Mucosa of rectum (tissue), 2 donors: ENCODE measurements around the gene PKNOX2.

ENCODE experiments used
- H3K27ac ChIP-seq, 2 donors: one replicate each; pipeline ENCODE4 v1.7.0; 2013; ENCODE audit warnings: inconsistent platforms in 2 of 2, low read depth in 2 of 2, low read length in 2 of 2
- H3K27me3 ChIP-seq, 2 donors: one replicate each; pipeline ENCODE4 v1.7.0; 2013; ENCODE audit warnings: low read length in 2 of 2; ENCODE audit not compliant: control insufficient read depth in 2 of 2, insufficient read depth in 2 of 2
- H3K36me3 ChIP-seq, 2 donors: one replicate each; pipeline ENCODE4 v1.7.0; 2013; ENCODE audit warnings: low read length in 2 of 2; ENCODE audit not compliant: control insufficient read depth in 2 of 2, insufficient read depth in 2 of 2
- H3K4me1 ChIP-seq, 2 donors: one replicate each; pipeline ENCODE4 v1.7.0; 2013; ENCODE audit warnings: low read length in 2 of 2, mild to moderate bottlenecking in 1 of 2; ENCODE audit not compliant: control insufficient read depth in 2 of 2, insufficient read depth in 2 of 2
- H3K4me3 ChIP-seq, 2 donors: one replicate each; pipeline ENCODE4 v1.7.0; 2013; ENCODE audit warnings: low read length in 2 of 2
- H3K9ac ChIP-seq, 2 donors: one replicate each; pipeline ENCODE4 v1.7.0; 2013; ENCODE audit warnings: low read length in 2 of 2, low read depth in 1 of 2, mild to moderate bottlenecking in 1 of 2
- H3K9me3 ChIP-seq, 2 donors: one replicate each; pipeline ENCODE4 v1.7.0; 2013; ENCODE audit warnings: low read length in 2 of 2; ENCODE audit not compliant: control insufficient read depth in 2 of 2
- donor health status: healthy.
- donor health status: Normal muscosa, but diverticular disease.

PKNOX2 gene

GRCh38 chr11:125179346-125179745 lies 14.8 kb downstream of the PKNOX2 start:
- Histone ChIP-seq H3K36me3 (no peaks in the 10 kb centered on the region), H3K4me3 (no peak overlapping the region), H3K9me3 (no peaks in the 10 kb centered on the region), H3K4me1 (no peaks in the 10 kb centered on the region), H3K9ac (no peak overlapping the region), H3K27ac (no peak overlapping the region), H3K27me3 (no peaks in the 10 kb centered on the region)

DNA sequence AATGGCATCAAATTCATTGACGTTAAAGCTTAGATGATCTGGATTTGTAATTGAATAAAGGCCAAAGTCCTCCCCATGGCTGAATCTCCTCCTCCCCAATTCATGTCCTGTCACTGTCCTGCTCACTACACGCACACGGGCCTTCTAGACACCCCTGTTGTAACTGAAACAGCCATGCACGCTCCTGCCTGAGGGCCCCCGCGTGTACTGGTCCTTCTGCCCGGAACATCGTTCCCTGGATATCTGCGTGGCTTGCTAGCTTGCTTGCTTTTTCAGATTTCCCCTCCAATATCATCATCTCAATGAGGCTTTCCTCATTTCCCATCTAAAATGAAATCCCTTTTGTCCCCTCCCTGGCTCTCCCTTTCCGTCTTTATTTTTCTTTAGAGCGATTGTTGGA lies 15.3 kb downstream of the PKNOX2 start:
- Histone ChIP-seq H3K9me3 (no peaks in the 10 kb centered on the region), H3K27ac (no peak overlapping the region), H3K4me3 (no peak overlapping the region), H3K4me1 (no peaks in the 10 kb centered on the region), H3K36me3 (no peaks in the 10 kb centered on the region), H3K27me3 (no peaks in the 10 kb centered on the region), H3K9ac (no peak overlapping the region)

- H3K4me3 ChIP-seq: no peak overlapping the region
Measured at GRCh38 chr11:125180413-125181305, 16.1 kb downstream of the PKNOX2 start.

DNA sequence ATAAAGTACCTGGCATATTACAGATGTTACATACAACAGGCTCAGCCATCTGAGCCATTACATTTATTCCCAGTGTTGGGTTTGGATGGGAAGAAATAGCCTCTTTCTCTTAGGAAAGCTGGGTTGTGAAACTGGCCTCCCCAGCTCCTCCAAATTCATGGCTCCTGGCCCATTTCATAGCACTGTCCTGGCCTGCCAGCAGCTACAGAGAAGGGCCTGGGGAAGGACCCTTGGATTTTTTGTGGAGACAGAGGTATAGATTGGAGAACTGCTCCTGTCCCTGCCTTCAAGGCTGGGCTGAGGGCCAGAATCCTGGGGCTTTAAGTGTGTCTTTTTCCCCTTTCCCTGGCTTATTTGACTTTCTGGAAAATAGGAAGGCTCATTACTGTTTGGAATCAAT lies 18.0 kb downstream of the PKNOX2 start:
- Histone ChIP-seq H3K4me1 (no peaks in the 10 kb centered on the region), H3K27me3 (no peaks in the 10 kb centered on the region), H3K36me3 (no peaks in the 10 kb centered on the region), H3K27ac (no peak overlapping the region), H3K9me3 (peaks cover 0 to 5% of the 10 kb centered on the region in 2 donors), H3K4me3 (no peak overlapping the region), H3K9ac (no peak overlapping the region)

More at GRCh38 chr11:125180413-125181305, 16.1 kb downstream of the PKNOX2 start:
- Histone ChIP-seq H3K36me3 (no peaks in the 10 kb centered on the region), H3K9ac (no peak overlapping the region), H3K27ac (no peak overlapping the region), H3K27me3 (no peaks in the 10 kb centered on the region), H3K4me1 (no peaks in the 10 kb centered on the region), H3K9me3 (no peaks in the 10 kb centered on the region)

DNA sequence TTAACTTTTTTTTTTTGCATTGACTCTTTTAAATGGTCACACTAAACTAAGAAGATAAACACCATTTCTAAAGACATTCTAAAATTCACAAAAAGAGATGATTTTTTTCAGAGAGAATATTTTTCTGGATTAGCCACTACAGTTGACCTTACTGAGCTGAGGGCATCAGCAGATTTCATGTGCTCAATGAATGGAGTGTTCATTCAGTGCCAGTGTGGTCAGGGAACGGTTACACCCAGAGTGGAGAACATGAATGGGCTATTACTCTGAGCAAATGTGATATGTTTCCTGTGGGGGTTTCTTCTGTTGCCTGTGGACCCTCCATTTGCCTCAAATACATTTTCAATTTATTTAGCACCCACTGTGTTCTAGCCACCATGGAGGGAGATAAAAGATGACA lies 19.1 kb downstream of the PKNOX2 start:
- Histone ChIP-seq H3K27ac (no peak overlapping the region), H3K4me3 (no peak overlapping the region), H3K9me3 (peaks cover 0 to 5% of the 10 kb centered on the region in 2 donors), H3K4me1 (no peaks in the 10 kb centered on the region), H3K36me3 (no peaks in the 10 kb centered on the region), H3K27me3 (no peaks in the 10 kb centered on the region), H3K9ac (no peak overlapping the region)

GRCh38 chr11:125188021-125188420 lies 23.5 kb downstream of the PKNOX2 start:
- Histone ChIP-seq H3K36me3 (no peaks in the 10 kb centered on the region), H3K9me3 (peaks cover 0 to 5% of the 10 kb centered on the region in 2 donors), H3K9ac (no peak overlapping the region), H3K4me1 (no peaks in the 10 kb centered on the region), H3K4me3 (no peak overlapping the region), H3K27ac (no peak overlapping the region), H3K27me3 (no peaks in the 10 kb centered on the region)

GRCh38 chr11:125190566-125190965 lies 26.0 kb downstream of the PKNOX2 start:
- H3K4me1 ChIP-seq: no peaks in the 10 kb centered on the region
- peaks cover 0 to 5% of the 10 kb centered on the region in 2 donors for H3K9me3 ChIP-seq
- no peak overlapping the region for H3K9ac ChIP-seq
- H3K4me3 ChIP-seq: no peak overlapping the region
- H3K27me3 ChIP-seq: no peaks in the 10 kb centered on the region
- H3K27ac ChIP-seq: no peak overlapping the region
- H3K36me3 ChIP-seq: no peaks in the 10 kb centered on the region

GRCh38 chr11:125192183-125192582 lies 27.6 kb downstream of the PKNOX2 start:
- Histone ChIP-seq H3K27me3 (no peaks in the 10 kb centered on the region), H3K9ac (no peak overlapping the region), H3K27ac (no peak overlapping the region), H3K9me3 (no peaks in the 10 kb centered on the region), H3K4me1 (no peaks in the 10 kb centered on the region), H3K4me3 (no peak overlapping the region), H3K36me3 (no peaks in the 10 kb centered on the region)

- no peaks in the 10 kb centered on the region for H3K4me1 ChIP-seq
- no peak overlapping the region for H3K9ac ChIP-seq
- H3K27ac ChIP-seq: no peak overlapping the region
Measured at GRCh38 chr11:125192717-125193415, 28.3 kb downstream of the PKNOX2 start.

GRCh38 chr11:125193416-125193726 lies 28.8 kb downstream of the PKNOX2 start:
- Histone ChIP-seq H3K9ac (no peak overlapping the region), H3K27ac (no peak overlapping the region), H3K36me3 (no peaks in the 10 kb centered on the region), H3K9me3 (no peaks in the 10 kb centered on the region), H3K4me1 (no peaks in the 10 kb centered on the region), H3K27me3 (no peaks in the 10 kb centered on the region), H3K4me3 (no peak overlapping the region)

More at GRCh38 chr11:125192717-125193415, 28.3 kb downstream of the PKNOX2 start:
- H3K9me3 ChIP-seq: no peaks in the 10 kb centered on the region
- H3K36me3 ChIP-seq: no peaks in the 10 kb centered on the region
- no peaks in the 10 kb centered on the region for H3K27me3 ChIP-seq
- no peak overlapping the region for H3K4me3 ChIP-seq
